Measurements from ENCODE around the gene HCAR1.
"Not testable (repeated sequence)": the region's sequence is repeated elsewhere in the genome, so short reads cannot be mapped to it uniquely, and the experiment has no call there.

- TF ChIP-seq CTCF (IDR thresholded peaks at IDR 0.05); POLR2AphosphoS5 (IDR thresholded peaks at IDR 0.05; ENCODE audit: low read depth, low read length): not testable (repeated sequence)
These were observed 19.4 kb downstream of the HCAR1 start for GRCh38 chr12:122711266-122711665.
